ENCODE data around the gene PLCB2.

DNA sequence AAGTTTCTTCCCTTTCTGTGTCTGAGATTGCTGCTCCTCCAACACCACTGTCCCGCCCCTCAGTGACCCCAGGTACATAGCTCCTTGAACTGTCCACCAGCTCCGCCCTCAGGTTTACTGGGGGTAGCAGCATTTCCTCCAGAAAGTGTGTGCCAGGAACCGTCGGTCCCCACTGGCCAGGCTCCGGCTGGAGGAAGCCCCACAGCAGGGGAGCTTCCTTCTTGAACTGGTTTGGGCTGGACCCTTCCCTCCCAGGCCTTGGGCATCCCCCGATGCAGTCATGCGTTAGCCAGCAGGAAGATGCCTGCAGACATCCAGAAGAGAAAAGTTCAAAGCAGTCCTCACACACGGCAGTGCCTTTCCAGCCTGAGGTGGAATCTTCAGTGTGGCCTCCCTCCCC is 49.2 kb downstream of the PLCB2 start:
- TF ChIP-seq, protein P1, sequence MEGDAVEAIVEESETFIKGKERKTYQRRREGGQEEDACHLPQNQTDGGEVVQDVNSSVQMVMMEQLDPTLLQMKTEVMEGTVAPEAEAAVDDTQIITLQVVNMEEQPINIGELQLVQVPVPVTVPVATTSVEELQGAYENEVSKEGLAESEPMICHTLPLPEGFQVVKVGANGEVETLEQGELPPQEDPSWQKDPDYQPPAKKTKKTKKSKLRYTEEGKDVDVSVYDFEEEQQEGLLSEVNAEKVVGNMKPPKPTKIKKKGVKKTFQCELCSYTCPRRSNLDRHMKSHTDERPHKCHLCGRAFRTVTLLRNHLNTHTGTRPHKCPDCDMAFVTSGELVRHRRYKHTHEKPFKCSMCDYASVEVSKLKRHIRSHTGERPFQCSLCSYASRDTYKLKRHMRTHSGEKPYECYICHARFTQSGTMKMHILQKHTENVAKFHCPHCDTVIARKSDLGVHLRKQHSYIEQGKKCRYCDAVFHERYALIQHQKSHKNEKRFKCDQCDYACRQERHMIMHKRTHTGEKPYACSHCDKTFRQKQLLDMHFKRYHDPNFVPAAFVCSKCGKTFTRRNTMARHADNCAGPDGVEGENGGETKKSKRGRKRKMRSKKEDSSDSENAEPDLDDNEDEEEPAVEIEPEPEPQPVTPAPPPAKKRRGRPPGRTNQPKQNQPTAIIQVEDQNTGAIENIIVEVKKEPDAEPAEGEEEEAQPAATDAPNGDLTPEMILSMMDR (conservative IDR thresholded peaks at IDR 0.05) = no peak
- TF ChIP-seq EZH2 (IDR thresholded peaks at IDR 0.05; ENCODE audit: low read depth) = no peak
